Thyroid gland (tissue), 4 donors: Measurements from ENCODE around the gene BOLL.

Source experiments
- POLR2A ChIP-seq, 2 donors: fragments of 450-650 bp; IDR thresholded peaks; one replicate each; pipeline ENCODE4 v1.6.1; 2017; ENCODE audit warnings: antibody characterized with exemption in 2 of 2, mild to moderate bottlenecking in 2 of 2, moderate library complexity in 1 of 2
- TF ChIP-seq, protein P1 (sequence below), 6 experiments: fragments of 200-600 bp in 3 of 6; fragments of 450-650 bp in 3 of 6; sonication (generic) in 3 of 6; IDR thresholded peaks; one replicate each; pipeline ENCODE4 v1.5.1; 2016 to 2019; ENCODE audit warnings: antibody characterized with exemption in 6 of 6, mild to moderate bottlenecking in 2 of 6, inconsistent platforms in 1 of 6, moderate library complexity in 1 of 6

DNA sequence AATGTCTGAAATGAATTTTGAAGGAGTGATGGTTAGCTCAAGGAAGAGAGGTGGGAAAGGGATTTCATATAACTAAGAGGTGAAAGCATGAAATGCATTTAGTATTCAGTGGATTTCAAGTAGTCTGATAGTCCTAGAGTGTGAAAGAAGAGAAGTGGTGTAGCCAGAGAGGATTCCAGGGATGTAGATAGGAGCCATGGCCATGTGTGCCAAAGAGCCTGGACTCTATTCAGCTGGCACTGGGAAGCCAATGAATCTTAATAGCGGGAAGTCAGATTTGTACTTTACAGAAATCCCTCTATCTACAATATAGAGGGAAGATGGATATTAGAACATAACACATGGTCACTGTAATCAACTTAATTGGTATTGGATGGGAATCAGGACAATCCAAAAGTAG lies 8.3 kb upstream of the BOLL start:
- TF ChIP-seq, protein P1, sequence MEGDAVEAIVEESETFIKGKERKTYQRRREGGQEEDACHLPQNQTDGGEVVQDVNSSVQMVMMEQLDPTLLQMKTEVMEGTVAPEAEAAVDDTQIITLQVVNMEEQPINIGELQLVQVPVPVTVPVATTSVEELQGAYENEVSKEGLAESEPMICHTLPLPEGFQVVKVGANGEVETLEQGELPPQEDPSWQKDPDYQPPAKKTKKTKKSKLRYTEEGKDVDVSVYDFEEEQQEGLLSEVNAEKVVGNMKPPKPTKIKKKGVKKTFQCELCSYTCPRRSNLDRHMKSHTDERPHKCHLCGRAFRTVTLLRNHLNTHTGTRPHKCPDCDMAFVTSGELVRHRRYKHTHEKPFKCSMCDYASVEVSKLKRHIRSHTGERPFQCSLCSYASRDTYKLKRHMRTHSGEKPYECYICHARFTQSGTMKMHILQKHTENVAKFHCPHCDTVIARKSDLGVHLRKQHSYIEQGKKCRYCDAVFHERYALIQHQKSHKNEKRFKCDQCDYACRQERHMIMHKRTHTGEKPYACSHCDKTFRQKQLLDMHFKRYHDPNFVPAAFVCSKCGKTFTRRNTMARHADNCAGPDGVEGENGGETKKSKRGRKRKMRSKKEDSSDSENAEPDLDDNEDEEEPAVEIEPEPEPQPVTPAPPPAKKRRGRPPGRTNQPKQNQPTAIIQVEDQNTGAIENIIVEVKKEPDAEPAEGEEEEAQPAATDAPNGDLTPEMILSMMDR (IDR thresholded peaks at IDR 0.05), result no peak
- no peak for TF ChIP-seq POLR2A (IDR thresholded peaks at IDR 0.05)
